ENCODE results near the gene EZH1.
A peak's percentile ranks its signal among the peaks of the same experiment; 100 is the strongest.
"Not testable (repeated sequence)": the region's sequence is repeated elsewhere in the genome, so short reads cannot be mapped to it uniquely, and the experiment has no call there.

EZH1 gene

GRCh38 chr17:42665581-42666001 lies 79.2 kb downstream of the EZH1 start:
- FAIRE-seq: no peak

DNA sequence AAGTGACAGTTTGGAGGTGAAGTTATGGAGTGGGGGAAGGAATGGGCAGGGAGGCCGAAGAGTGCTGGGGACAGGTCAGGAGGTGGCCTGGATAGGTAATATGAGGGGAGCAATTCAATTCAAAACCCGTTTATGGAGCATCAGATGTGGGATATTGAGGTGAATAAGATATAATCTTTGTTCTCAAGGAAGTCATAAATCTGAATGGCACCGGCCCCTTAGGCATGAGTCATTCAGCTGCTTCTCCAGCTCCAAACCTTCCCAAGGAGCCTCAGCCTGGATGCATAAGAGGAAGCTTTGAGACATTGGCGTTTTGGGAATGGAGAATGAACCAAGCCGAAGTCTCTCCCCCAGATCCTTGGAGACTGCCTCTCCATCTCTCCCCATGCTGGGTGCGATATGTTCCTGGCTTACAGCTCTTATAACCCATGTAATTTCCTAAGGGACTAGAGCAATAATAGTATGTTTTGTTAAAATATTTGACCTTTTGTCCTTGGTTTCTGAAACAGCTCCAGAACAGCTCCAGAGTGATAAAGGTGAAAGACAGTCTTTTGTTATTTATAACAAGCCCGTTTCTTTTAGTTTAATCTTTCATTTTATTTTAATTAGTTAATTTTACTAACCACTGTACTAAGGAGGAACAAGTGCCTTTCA lies 84.0 kb downstream of the EZH1 start:
- FAIRE-seq: no peak

GRCh38 chr17:42659932-42660274 lies 84.9 kb downstream of the EZH1 start:
- not testable (repeated sequence) for FAIRE-seq

DNA sequence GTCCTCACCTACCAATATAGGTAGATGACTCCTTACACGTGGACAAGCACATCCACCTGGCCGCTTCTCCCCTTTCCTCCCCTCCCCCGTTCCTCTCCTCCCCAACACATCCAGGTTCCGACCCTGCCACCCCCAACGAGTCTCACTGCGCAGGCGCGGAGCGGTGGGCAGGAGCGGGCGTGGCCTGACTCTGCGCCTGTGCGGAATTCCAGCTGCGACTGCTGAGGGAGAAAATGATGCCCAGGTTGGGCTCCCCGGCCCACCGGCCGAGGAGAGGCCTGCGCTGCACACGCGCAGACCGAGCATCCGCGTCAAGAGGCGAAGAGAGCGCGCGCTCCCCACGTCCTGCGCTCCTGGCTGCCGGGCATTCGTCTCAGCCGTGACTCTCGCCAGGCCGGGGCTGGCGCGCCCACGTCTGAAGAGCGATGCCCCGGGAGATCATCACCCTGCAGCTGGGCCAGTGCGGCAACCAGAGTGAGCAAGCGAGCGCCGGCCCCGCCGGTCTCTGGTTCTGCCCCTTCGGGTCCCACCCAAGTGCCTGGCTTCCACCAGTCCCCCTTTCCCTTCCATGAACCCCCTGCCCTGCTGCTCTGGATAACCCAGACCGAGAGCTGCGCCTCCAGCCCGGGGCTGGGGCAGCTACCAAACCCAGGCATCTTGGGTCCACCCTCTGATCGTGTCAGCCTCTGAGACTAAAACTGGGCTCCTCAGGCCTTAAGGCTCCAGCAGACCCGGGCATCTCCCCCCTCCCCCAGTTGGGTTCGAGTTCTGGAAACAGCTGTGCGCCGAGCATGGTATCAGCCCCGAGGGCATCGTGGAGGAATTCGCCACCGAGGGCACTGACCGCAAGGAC lies 85.5 kb downstream of the EZH1 start, which contains the start of gene TUBG2:
Gene TUBG2 (plus strand): TSS at position 206 of the 853 bp plus-strand sequence. CDS start 220 bp downstream, at position 426.
- FAIRE-seq: no peak

DNA sequence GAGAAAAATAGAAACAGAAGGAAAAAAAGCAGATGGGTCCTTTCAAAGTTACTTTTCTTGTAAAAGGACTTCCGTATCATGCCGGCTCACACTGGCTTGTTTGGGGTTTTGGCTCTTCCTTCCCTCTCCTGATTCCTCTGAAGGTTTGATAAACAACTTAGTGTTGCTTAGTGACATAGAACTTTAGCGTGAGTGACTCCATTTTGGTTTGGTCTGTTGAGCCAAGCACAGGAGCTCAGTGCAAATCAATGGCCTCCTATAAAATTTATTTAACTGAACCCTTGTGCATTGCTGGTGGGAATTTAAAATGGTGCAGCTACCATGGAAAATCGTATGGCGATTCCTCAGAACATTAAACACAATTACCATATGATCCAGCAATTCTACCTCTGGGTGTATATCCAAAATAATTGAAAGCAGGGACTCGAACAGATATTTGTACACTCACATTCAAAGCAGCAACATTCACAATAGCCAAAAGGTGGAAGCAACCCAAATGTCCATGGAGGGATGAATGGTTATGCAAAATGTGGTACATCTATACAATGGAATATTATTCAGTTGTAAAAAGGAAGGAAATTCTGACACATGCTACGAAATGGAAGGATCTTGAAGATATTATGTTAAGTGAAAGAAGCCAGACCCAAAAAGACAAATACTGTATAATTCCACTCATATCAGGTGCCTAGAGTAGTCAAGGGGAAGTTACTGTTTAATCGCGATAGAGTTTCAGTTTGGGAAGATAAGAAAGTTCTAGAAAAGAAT lies 86.8 kb downstream of the EZH1 start:
- FAIRE-seq: no peak

GRCh38 chr17:42655528-42655927 lies 89.3 kb downstream of the EZH1 start:
- no peak for FAIRE-seq

- peak; percentile 26 for FAIRE-seq
These were observed 91.4 kb downstream of the EZH1 start for GRCh38 chr17:42653179-42654124.

DNA sequence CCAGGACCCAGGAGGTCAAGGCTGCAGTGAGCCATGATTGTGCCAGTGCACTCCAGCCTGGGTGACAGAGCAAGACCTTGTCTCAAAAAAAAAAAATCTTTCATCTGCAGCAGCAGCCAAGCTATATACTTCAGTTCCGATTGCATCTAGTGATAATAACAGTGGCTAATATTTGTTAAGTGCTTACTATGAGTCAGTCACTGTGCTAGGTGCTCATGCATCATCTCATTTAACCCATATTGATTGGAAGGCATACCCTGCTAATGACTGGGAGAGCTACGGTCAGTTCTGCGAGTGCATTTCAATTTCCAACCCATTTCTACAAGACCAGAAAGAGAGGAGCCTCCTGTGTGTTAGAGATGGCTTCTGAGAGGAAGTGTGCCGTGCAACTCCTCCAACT lies 93.4 kb downstream of the EZH1 start:
- no peak for FAIRE-seq
